HepG2 (cell line): ENCODE results near the gene ZXDC. TPM values are rescaled to one million over a fixed set of nuclear protein-coding genes. Genes with fewer than 3 reads are reported as not detected.
A peak's percentile ranks its signal among the peaks of the same experiment; 100 is the strongest.

Experiments used
- CEBPG ChIP-seq: IDR thresholded peaks from 2 replicates; pipeline ENCODE4 v1.6.1; 2016
- GATAD2A ChIP-seq: IDR thresholded peaks from 2 replicates; pipeline ENCODE4 v1.6.1; 2016
- MXI1 ChIP-seq: IDR thresholded peaks from 3 replicates; pipeline ENCODE4 v1.6.1; 2012; ENCODE audit warnings: low read depth, low read length, inconsistent platforms, borderline replicate concordance
- PHF8 ChIP-seq: sonication (generic); formaldehyde crosslinking; IDR thresholded peaks from 2 replicates; pipeline ENCODE4 v1.5.0; 2020; ENCODE audit warnings: missing genetic modification reagents
- SIN3B ChIP-seq: fragments of 150-350 bp; IDR thresholded peaks from 2 replicates; pipeline ENCODE4 v1.6.1; 2014; ENCODE audit warnings: low read length
- SKI ChIP-seq: fragments of 450-650 bp; IDR thresholded peaks from one replicate; pipeline ENCODE4 v1.6.1; 2018; ENCODE audit warnings: mild to moderate bottlenecking; ENCODE audit not compliant: partially characterized antibody
- ZMAT3 ChIP-seq: sonication (generic); formaldehyde crosslinking; conservative IDR thresholded peaks from 2 replicates; pipeline ENCODE4 v1.7.0; 2021; ENCODE audit warnings: missing genetic modification reagents
- ZNF317 ChIP-seq: sonication (generic); formaldehyde crosslinking; IDR thresholded peaks from 2 replicates; pipeline ENCODE4 v1.5.0; 2020; ENCODE audit warnings: mild to moderate bottlenecking, missing genetic modification reagents
- ZNF577 ChIP-seq: sonication (generic); formaldehyde crosslinking; IDR thresholded peaks from 2 replicates; pipeline ENCODE4 v1.4.0; 2020; ENCODE audit warnings: mild to moderate bottlenecking, low read depth, missing genetic modification reagents, borderline replicate concordance
- polyA plus RNA-seq, 8 experiments: library from polyadenylated mRNA; depleted of rRNA in 3 of 8; stranded (reverse) in 7 of 8; unstranded in 1 of 8; fragments of >200 nt; fragmentation: Illumina TruSeq in 4 of 8; extraction: Trizol in 4 of 8; gene quantifications; 2 replicates each; pipeline versions ENCODE4 v1.2.1 to v1.2.3, GENCODE V29; 2011 to 2016; ENCODE audit warnings: low read depth in 4 of 8, missing spikeins in 1 of 8, mixed read lengths in 1 of 8; ENCODE audit not compliant: insufficient read depth in 1 of 8
- total RNA-seq, 5 experiments: library from RNA; depleted of rRNA; stranded (reverse); fragments of >200 nt; fragmentation: Illumina TruSeq; extraction: Trizol; gene quantifications; 2 replicates each; pipeline ENCODE4 v1.2.3, GENCODE V29; 2016; ENCODE audit warnings: low read depth in 1 of 5
- TF ChIP-seq, protein P1 (sequence below): sonication (generic); formaldehyde crosslinking; IDR thresholded peaks from 2 replicates; pipeline ENCODE4 v1.4.0; 2020; ENCODE audit warnings: missing genetic modification reagents, borderline replicate concordance
- TF ChIP-seq, protein P2 (sequence below): IDR thresholded peaks from 2 replicates; pipeline ENCODE4 v1.6.1; 2012; ENCODE audit warnings: inconsistent platforms
- TF ChIP-seq, protein P3 (sequence below): sonication (generic); formaldehyde crosslinking; IDR thresholded peaks from 2 replicates; pipeline ENCODE4 v1.5.0; 2020; ENCODE audit warnings: missing genetic modification reagents
- TF ChIP-seq, protein P4 (sequence below), 2 experiments: fragments of 450-650 bp in 1 of 2; sonication (generic) in 1 of 2; formaldehyde crosslinking; IDR thresholded peaks; 2 replicates each; pipeline versions ENCODE4 v1.5.0 to v1.8.0; 2020 to 2022; ENCODE audit warnings: mild to moderate bottlenecking in 1 of 2, missing genetic modification reagents in 1 of 2
- TF ChIP-seq, protein P5 (sequence below): fragments of 450-650 bp; IDR thresholded peaks from 2 replicates; pipeline ENCODE4 v1.6.1; 2016

Gene ZXDC
- total and polyA plus RNA-seq, 2 of the 13 experiments (the other 11 are each of a cell fraction or from before 2014, with no cell fraction given): 17.6 to 21.2 TPM

DNA sequence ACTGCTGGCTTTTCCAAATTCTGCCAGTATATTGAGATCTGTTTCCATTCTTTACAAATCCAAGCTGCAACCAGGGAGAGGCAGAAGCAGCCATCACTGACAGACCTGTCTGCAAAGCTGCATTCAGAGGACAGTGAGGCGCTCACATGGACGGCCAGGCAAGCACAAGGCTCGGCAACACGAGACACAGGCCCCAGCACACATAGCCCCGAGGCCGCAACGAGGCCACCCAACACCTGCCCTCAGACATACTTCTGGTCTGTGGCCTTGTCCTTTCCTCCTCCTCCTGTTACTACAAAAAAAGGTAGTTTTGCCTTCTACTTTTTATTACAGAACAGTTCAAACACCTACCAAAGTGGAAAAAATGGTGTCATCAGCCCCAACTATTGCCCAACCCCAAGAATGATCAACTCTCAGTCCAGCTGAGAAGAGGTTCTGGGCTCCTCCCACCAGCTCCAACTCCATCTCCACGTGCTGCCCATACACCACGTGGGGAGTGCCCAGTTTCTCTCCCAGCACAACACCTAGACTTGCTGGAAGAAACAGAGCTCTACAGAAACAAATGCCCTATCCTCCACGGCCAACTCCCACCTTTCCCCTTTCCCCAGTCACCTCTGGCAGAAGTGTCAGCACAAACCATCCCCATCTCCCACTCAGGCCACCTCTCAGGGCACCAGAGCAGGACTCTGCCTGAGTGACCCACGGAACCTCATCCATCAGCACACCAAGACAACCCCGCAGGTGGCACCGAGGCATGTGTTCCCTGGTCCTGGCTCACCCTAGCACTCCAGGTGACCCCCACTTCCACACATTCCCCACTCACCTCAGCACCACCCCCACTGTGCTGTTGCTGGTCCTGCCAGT is 7.4 kb downstream of the ZXDC start (continued):
- TF ChIP-seq, protein P1, sequence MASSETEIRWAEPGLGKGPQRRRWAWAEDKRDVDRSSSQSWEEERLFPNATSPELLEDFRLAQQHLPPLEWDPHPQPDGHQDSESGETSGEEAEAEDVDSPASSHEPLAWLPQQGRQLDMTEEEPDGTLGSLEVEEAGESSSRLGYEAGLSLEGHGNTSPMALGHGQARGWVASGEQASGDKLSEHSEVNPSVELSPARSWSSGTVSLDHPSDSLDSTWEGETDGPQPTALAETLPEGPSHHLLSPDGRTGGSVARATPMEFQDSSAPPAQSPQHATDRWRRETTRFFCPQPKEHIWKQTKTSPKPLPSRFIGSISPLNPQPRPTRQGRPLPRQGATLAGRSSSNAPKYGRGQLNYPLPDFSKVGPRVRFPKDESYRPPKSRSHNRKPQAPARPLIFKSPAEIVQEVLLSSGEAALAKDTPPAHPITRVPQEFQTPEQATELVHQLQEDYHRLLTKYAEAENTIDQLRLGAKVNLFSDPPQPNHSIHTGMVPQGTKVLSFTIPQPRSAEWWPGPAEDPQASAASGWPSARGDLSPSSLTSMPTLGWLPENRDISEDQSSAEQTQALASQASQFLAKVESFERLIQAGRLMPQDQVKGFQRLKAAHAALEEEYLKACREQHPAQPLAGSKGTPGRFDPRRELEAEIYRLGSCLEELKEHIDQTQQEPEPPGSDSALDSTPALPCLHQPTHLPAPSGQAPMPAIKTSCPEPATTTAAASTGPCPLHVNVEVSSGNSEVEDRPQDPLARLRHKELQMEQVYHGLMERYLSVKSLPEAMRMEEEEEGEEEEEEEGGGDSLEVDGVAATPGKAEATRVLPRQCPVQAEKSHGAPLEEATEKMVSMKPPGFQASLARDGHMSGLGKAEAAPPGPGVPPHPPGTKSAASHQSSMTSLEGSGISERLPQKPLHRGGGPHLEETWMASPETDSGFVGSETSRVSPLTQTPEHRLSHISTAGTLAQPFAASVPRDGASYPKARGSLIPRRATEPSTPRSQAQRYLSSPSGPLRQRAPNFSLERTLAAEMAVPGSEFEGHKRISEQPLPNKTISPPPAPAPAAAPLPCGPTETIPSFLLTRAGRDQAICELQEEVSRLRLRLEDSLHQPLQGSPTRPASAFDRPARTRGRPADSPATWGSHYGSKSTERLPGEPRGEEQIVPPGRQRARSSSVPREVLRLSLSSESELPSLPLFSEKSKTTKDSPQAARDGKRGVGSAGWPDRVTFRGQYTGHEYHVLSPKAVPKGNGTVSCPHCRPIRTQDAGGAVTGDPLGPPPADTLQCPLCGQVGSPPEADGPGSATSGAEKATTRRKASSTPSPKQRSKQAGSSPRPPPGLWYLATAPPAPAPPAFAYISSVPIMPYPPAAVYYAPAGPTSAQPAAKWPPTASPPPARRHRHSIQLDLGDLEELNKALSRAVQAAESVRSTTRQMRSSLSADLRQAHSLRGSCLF: no peak
- TF ChIP-seq SIN3B (no peak), ZMAT3 (CRISPR knock-in tag) (no peak), ZNF317 (CRISPR knock-in tag) (peak; percentile 98), ZNF577 (CRISPR knock-in tag) (no peak), PHF8 (no peak), GATAD2A (CRISPR knock-in tag) (peak; percentile 40; the same call in 1 of the 2 replicates), SKI (no peak), MXI1 (peak; percentile 53; the same call in 1 of the 3 replicates), CEBPG (CRISPR knock-in tag) (peak; percentile 70)
- TF ChIP-seq, protein P2, sequence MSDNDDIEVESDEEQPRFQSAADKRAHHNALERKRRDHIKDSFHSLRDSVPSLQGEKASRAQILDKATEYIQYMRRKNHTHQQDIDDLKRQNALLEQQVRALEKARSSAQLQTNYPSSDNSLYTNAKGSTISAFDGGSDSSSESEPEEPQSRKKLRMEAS: peak; percentile 43; the same call in 1 of the 2 replicates
- TF ChIP-seq, protein P3, sequence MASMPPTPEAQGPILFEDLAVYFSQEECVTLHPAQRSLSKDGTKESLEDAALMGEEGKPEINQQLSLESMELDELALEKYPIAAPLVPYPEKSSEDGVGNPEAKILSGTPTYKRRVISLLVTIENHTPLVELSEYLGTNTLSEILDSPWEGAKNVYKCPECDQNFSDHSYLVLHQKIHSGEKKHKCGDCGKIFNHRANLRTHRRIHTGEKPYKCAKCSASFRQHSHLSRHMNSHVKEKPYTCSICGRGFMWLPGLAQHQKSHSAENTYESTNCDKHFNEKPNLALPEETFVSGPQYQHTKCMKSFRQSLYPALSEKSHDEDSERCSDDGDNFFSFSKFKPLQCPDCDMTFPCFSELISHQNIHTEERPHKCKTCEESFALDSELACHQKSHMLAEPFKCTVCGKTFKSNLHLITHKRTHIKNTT (CRISPR knock-in tag): no peak
- TF ChIP-seq, protein P4, sequence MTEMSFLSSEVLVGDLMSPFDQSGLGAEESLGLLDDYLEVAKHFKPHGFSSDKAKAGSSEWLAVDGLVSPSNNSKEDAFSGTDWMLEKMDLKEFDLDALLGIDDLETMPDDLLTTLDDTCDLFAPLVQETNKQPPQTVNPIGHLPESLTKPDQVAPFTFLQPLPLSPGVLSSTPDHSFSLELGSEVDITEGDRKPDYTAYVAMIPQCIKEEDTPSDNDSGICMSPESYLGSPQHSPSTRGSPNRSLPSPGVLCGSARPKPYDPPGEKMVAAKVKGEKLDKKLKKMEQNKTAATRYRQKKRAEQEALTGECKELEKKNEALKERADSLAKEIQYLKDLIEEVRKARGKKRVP (CRISPR knock-in tag; IDR thresholded peaks at IDR 0.05): peak in 1 of 2 experiments; percentile 89; a peak in 2 of 4 replicates
- TF ChIP-seq, protein P5, sequence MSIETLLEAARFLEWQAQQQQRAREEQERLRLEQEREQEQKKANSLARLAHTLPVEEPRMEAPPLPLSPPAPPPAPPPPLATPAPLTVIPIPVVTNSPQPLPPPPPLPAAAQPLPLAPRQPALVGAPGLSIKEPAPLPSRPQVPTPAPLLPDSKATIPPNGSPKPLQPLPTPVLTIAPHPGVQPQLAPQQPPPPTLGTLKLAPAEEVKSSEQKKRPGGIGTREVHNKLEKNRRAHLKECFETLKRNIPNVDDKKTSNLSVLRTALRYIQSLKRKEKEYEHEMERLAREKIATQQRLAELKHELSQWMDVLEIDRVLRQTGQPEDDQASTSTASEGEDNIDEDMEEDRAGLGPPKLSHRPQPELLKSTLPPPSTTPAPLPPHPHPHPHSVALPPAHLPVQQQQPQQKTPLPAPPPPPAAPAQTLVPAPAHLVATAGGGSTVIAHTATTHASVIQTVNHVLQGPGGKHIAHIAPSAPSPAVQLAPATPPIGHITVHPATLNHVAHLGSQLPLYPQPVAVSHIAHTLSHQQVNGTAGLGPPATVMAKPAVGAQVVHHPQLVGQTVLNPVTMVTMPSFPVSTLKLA: 0 out of 2 replicates have a peak, but pooled peaks have one; percentile 42
